Natural killer cell (primary cell): ENCODE data around the gene IGFBP2. TPM values are rescaled to one million over a fixed set of nuclear protein-coding genes. Genes with fewer than 3 reads are reported as not detected.

ENCODE experiments used
- ATAC-seq, 3 donors: fragments of 150-1000 bp in 2 of 3; fragments of 200-7000 bp in 1 of 3; cut with Tn5 transposase; 1 replicate in 1 of 3; 2 replicates in 2 of 3; pipeline ENCODE4 v1.10.0; 2021; ENCODE audit warnings: mild to moderate bottlenecking in 2 of 3, moderate library complexity in 2 of 3
- DNase-seq, 2 donors: peaks; one replicate each; pipeline versions ENCODE4 v3.0.0 to v3.0.0-alpha.2; 2013 to 2021; ENCODE audit warnings: mixed read lengths in 1 of 2
- H3K27ac ChIP-seq: one replicate; pipeline ENCODE4 v1.5.1; 2013; ENCODE audit warnings: mild to moderate bottlenecking, low read length
- H3K27me3 ChIP-seq: one replicate; pipeline ENCODE4 v1.6.1; 2013; ENCODE audit warnings: low read length; ENCODE audit not compliant: control insufficient read depth, insufficient read depth
- H3K36me3 ChIP-seq: one replicate; pipeline ENCODE4 v1.6.1; 2013; ENCODE audit warnings: low read length; ENCODE audit not compliant: control insufficient read depth, insufficient read depth
- H3K4me1 ChIP-seq: one replicate; pipeline ENCODE4 v1.6.1; 2013; ENCODE audit warnings: low read length; ENCODE audit not compliant: control insufficient read depth, insufficient read depth
- H3K4me3 ChIP-seq: one replicate; pipeline ENCODE4 v1.5.1; 2013; ENCODE audit warnings: low read length
- H3K9me3 ChIP-seq: one replicate; pipeline ENCODE4 v1.6.1; 2013; ENCODE audit warnings: low read length; ENCODE audit not compliant: control insufficient read depth, insufficient read depth
- H3K27ac Mint-ChIP-seq, 2 donors: one replicate each; pipeline ENCODE4 v1.8.0; 2022; ENCODE audit warnings: mild to moderate bottlenecking in 2 of 2, mixed read lengths in 2 of 2, moderate library complexity in 1 of 2
- H3K27me3 Mint-ChIP-seq, 2 donors: one replicate each; pipeline ENCODE4 v1.8.0; 2022; ENCODE audit warnings: low read depth in 2 of 2, mixed read lengths in 2 of 2
- H3K36me3 Mint-ChIP-seq: one replicate; pipeline ENCODE4 v1.8.0; 2022; ENCODE audit warnings: mixed read lengths
- H3K4me1 Mint-ChIP-seq, 2 donors: one replicate each; pipeline ENCODE4 v1.8.0; 2022; ENCODE audit warnings: mixed read lengths in 2 of 2
- H3K4me3 Mint-ChIP-seq: one replicate; pipeline ENCODE4 v1.8.0; 2022; ENCODE audit warnings: mild to moderate bottlenecking, moderate library complexity, mixed read lengths
- H3K9me3 Mint-ChIP-seq, 2 donors: one replicate each; pipeline ENCODE4 v1.8.0; 2022; ENCODE audit warnings: mixed read lengths in 2 of 2
- WGBS: methylation state at CpG from one replicate; pipeline ENCODE4 v1.1.7; 2013; ENCODE audit warnings: missing lambda C conversion rate; ENCODE audit not compliant: insufficient coverage; 5-methylcytosine and 5-hydroxymethylcytosine counted together
- intact Hi-C: fragments of 100-400 bp; cut with micrococcal nuclease; formaldehyde crosslinking; loops from one replicate; pipeline ENCODE4 v1.14.2; 2022
- total RNA-seq, 4 donors: library from RNA; stranded (reverse); fragments of 120-200 nt in 1 of 4; gene quantifications; one replicate each; pipeline versions ENCODE4 v1.2.3 to v1.2.4, GENCODE V29; 2013 to 2022
- TF ChIP-seq, protein P1 (sequence below): fragments of 200-600 bp; IDR thresholded peaks from one replicate; pipeline ENCODE4 v1.8.0; 2022; ENCODE audit warnings: antibody characterized with exemption

Gene IGFBP2
- total RNA-seq, 3 donors from 2014 or later (not counting 1 experiment from before 2014, with no cell fraction given): 0.21 TPM; not detected in 2

- H3K4me1 Mint-ChIP-seq: peaks cover 17 to 36% of the 10 kb centered on the region in 2 donors
- 44% methylated on average over 6 of the region's 6 CpGs for WGBS
- H3K27me3 Mint-ChIP-seq: peaks cover 52% of the 10 kb centered on the region in 2 donors
- peaks cover 28% of the 10 kb centered on the region for H3K4me1 ChIP-seq
- no peak overlapping the region for H3K27ac Mint-ChIP-seq
- no peaks in the 10 kb centered on the region for H3K9me3 Mint-ChIP-seq
- no peaks in the 10 kb centered on the region for H3K9me3 ChIP-seq
- intact Hi-C loops: no loop called here
- no peak overlapping the region for H3K4me3 ChIP-seq
- H3K36me3 Mint-ChIP-seq: no peaks in the 10 kb centered on the region
- no peak overlapping the region for H3K4me3 Mint-ChIP-seq
- DNase-seq (no peak), ATAC-seq (no peak)
- H3K27ac ChIP-seq: no peak overlapping the region
- peaks cover 44% of the 10 kb centered on the region for H3K27me3 ChIP-seq
- H3K36me3 ChIP-seq: no peaks in the 10 kb centered on the region
- TF ChIP-seq, protein P1, sequence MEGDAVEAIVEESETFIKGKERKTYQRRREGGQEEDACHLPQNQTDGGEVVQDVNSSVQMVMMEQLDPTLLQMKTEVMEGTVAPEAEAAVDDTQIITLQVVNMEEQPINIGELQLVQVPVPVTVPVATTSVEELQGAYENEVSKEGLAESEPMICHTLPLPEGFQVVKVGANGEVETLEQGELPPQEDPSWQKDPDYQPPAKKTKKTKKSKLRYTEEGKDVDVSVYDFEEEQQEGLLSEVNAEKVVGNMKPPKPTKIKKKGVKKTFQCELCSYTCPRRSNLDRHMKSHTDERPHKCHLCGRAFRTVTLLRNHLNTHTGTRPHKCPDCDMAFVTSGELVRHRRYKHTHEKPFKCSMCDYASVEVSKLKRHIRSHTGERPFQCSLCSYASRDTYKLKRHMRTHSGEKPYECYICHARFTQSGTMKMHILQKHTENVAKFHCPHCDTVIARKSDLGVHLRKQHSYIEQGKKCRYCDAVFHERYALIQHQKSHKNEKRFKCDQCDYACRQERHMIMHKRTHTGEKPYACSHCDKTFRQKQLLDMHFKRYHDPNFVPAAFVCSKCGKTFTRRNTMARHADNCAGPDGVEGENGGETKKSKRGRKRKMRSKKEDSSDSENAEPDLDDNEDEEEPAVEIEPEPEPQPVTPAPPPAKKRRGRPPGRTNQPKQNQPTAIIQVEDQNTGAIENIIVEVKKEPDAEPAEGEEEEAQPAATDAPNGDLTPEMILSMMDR: no peak
Observed at GRCh38 chr2:216690456-216690852, 57.2 kb downstream of the IGFBP2 start.

DNA sequence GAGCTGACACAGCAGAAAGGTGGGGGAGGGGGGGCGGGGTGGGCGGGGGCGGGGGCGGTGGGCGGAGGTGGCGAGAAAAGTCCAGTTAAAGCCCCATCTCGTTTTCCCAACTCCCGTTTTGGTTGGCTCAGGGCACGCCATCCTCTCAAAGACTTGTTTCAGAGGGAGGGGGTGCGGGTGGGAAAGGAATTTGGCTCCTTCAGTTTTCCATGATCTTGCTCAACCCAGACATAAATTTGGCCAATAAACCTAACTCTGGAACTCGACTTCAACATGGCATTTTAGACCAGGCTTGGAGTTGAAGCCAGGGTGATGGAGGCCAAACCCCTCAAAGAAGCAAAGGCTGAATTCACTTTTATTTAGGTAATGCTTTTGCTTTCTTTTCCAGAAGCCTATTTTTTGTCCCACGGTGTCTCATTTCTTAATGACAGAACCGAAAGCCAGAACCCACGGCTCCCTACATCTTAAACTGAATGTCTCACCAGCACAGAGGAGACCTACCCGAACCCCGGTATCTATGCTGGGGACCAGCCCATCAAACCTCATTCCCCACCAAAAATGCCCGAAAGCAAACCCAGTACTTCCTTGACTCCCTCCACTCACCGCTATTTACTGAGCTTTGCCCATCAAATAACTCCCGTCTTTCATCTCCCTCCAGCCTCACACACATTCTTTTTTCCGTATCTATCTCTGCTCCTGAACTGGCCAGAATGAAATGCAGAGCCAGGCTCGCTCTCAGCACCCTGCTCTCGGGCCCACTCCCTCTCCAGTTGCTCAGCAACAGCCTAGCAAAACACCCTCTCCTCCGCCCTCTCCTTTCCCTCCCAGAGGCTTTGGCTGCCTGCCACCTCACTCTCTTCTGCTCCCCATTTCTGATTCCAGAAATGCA, 57.9 kb downstream of the IGFBP2 start:
- WGBS: 10% methylated on average over 13 of the region's 23 CpGs
- Mint-ChIP-seq H3K27me3 (peaks cover 47 to 59% of the 10 kb centered on the region in 2 donors), H3K4me3 (no peak overlapping the region), H3K36me3 (no peaks in the 10 kb centered on the region), H3K9me3 (no peaks in the 10 kb centered on the region), H3K27ac (no peak overlapping the region), H3K4me1 (peaks cover 17 to 36% of the 10 kb centered on the region in 2 donors)
- intact Hi-C loops: no loop called here
- Histone ChIP-seq H3K9me3 (no peaks in the 10 kb centered on the region), H3K27ac (no peak overlapping the region), H3K36me3 (no peaks in the 10 kb centered on the region), H3K27me3 (peaks cover 47% of the 10 kb centered on the region), H3K4me3 (no peak overlapping the region), H3K4me1 (peaks cover 28% of the 10 kb centered on the region)
- TF ChIP-seq, protein P1: no peak
- peak in 1 of 2 donors; percentile 67 for DNase-seq
- ATAC-seq: no peak

GRCh38 chr2:216692636-216693413, 59.6 kb downstream of the IGFBP2 start:
- peaks cover 28% of the 10 kb centered on the region for H3K4me1 ChIP-seq
- Mint-ChIP-seq H3K9me3 (no peaks in the 10 kb centered on the region), H3K27me3 (peaks cover 39 to 70% of the 10 kb centered on the region in 2 donors), H3K4me3 (peak overlapping the region; percentile 64), H3K36me3 (no peaks in the 10 kb centered on the region), H3K4me1 (peaks cover 17 to 36% of the 10 kb centered on the region in 2 donors), H3K27ac (no peak overlapping the region)
- intact Hi-C loops: no loop called here
- DNase-seq (peak in 1 of 2 donors; percentile 75), ATAC-seq (peak in 2 of 3 donors; percentile 61)
- 2% methylated on average over 23 of the region's 28 CpGs for WGBS
- no peaks in the 10 kb centered on the region for H3K9me3 ChIP-seq
- H3K36me3 ChIP-seq: no peaks in the 10 kb centered on the region
- no peak overlapping the region for H3K4me3 ChIP-seq
- H3K27me3 ChIP-seq: peaks cover 50% of the 10 kb centered on the region
- TF ChIP-seq, protein P1: no peak
- H3K27ac ChIP-seq: no peak overlapping the region
